GM12878 (cell line): Measurements from ENCODE around the gene MYH7B. TPM values are rescaled to one million over a fixed set of nuclear protein-coding genes. Genes with fewer than 3 reads are reported as not detected.

Source experiments
- ATAC-seq: fragments of 200-7000 bp; cut with Tn5 transposase; 3 replicates; pipeline ENCODE4 v1.9.1; 2020; ENCODE audit warnings: mild to moderate bottlenecking, moderate library complexity
- BruUV-seq: library from RNA; stranded (reverse); fragments of 400-500 nt; replicated peaks from 2 replicates; lab custom pipeline; 2021; lab: Mats Ljungman, UMichigan
- CTCF ChIA-PET: fragments of 300-600 bp; sonication (Branson Sonifier 250); formaldehyde crosslinking; extraction: SDS; loops from one replicate; lab custom pipeline; 2021; ENCODE audit warnings: inconsistent platforms; lab: Yijun Ruan, JAX
- POLR2A ChIA-PET: fragments of 350-600 bp; formaldehyde crosslinking; extraction: SDS; loops from one replicate; lab custom pipeline; 2021; ENCODE audit warnings: inconsistent platforms; lab: Charles Lee
- RAD21 ChIA-PET: fragments of 300-600 bp; sonication (Branson Sonifier 250); formaldehyde crosslinking; loops from one replicate; lab custom pipeline; 2023; ENCODE audit warnings: antibody characterized with exemption; ENCODE audit not compliant: unreplicated experiment; lab: Charles Lee
- SMC1A ChIA-PET: fragments of 300-600 bp; sonication (Branson Sonifier 250); formaldehyde crosslinking; loops from one replicate; lab custom pipeline; 2023; ENCODE audit not compliant: unreplicated experiment, uncharacterized antibody; lab: Charles Lee
- DNase-seq: peaks from one replicate; pipeline ENCODE4 v3.0.0-alpha.2; 2011; ENCODE audit warnings: low read depth, low spot score
- FAIRE-seq: peaks from 3 replicates; lab custom pipeline; 2011; peaks lifted over from hg19 to GRCh38; lab: Jason Lieb, UNC
- H2AFZ ChIP-seq: 2 replicates; pipeline ENCODE4 v1.6.0; 2011; ENCODE audit warnings: low read depth, low read length, control low read depth; ENCODE audit not compliant: control insufficient read depth
- H3K27ac ChIP-seq: 2 replicates; pipeline ENCODE4 v1.5.1; 2011; ENCODE audit warnings: control low read depth; ENCODE audit not compliant: control insufficient read depth, insufficient read depth
- H3K27me3 ChIP-seq, 2 experiments: replicated peaks in 1 of 2; 2 replicates each; pipeline versions ENCODE4 v1.6.0 to v1.6.1; 2011; ENCODE audit warnings: low read length in 1 of 2; ENCODE audit not compliant: control insufficient read depth in 2 of 2, insufficient read depth in 2 of 2
- H3K36me3 ChIP-seq, 2 experiments: 2 replicates each; pipeline ENCODE4 v1.5.1; 2011; ENCODE audit warnings: low read length in 1 of 2; ENCODE audit not compliant: control insufficient read depth in 2 of 2, insufficient read depth in 2 of 2
- H3K4me1 ChIP-seq: 2 replicates; pipeline ENCODE4 v1.6.1; 2011; ENCODE audit warnings: mild to moderate bottlenecking, low read length, moderate library complexity, mixed read lengths; ENCODE audit not compliant: control insufficient read depth, insufficient read depth
- H3K4me2 ChIP-seq: 2 replicates; pipeline ENCODE4 v1.6.0; 2011; ENCODE audit warnings: control low read depth; ENCODE audit not compliant: control insufficient read depth, insufficient read depth
- H3K4me3 ChIP-seq: fragments of 200-600 bp; sonication (generic); 2 replicates; pipeline ENCODE4 v1.5.1; 2016
- H3K79me2 ChIP-seq: 2 replicates; pipeline ENCODE4 v1.6.0; 2011; ENCODE audit warnings: low read length; ENCODE audit not compliant: control insufficient read depth, insufficient read depth
- H3K9ac ChIP-seq: 2 replicates; pipeline ENCODE4 v1.8.0; 2011; ENCODE audit warnings: low read length, control low read depth, mixed read lengths; ENCODE audit not compliant: control insufficient read depth, insufficient read depth
- H3K9me3 ChIP-seq: replicated peaks from 3 replicates; pipeline ENCODE4 v1.5.1; 2011; ENCODE audit warnings: mild to moderate bottlenecking, low read length; ENCODE audit not compliant: control insufficient read depth, insufficient read depth
- H4K20me1 ChIP-seq: 2 replicates; pipeline ENCODE4 v1.6.0; 2011; ENCODE audit not compliant: control insufficient read depth, insufficient read depth
- MEF2A ChIP-seq: IDR thresholded peaks from 2 replicates; pipeline ENCODE4 v1.6.1; 2011; ENCODE audit warnings: low read depth, mild to moderate bottlenecking, low read length, moderate library complexity; ENCODE audit not compliant: insufficient read depth
- POU2F2 ChIP-seq: IDR thresholded peaks from 3 replicates; pipeline ENCODE4 v1.6.1; 2011; ENCODE audit warnings: low read depth, mild to moderate bottlenecking, low read length, borderline replicate concordance
- WRNIP1 ChIP-seq: IDR thresholded peaks from 2 replicates; pipeline ENCODE4 v1.6.1; 2011; ENCODE audit warnings: low read depth, low read length, improper control_type of control experiment, borderline replicate concordance
- YY1 ChIP-seq: IDR thresholded peaks from 2 replicates; pipeline ENCODE4 v1.6.1; 2011; ENCODE audit warnings: low read depth, mild to moderate bottlenecking, low read length
- ZBED1 ChIP-seq: IDR thresholded peaks from 2 replicates; pipeline ENCODE4 v1.6.1; 2016; ENCODE audit warnings: borderline replicate concordance
- WGBS: methylation state at CpG from one replicate; pipeline ENCODE4 v1.1.6; 2016; ENCODE audit warnings: low lambda C conversion rate; ENCODE audit not compliant: insufficient replicate concordance, insufficient coverage; ENCODE audit errors: missing lambda C conversion rate; 5-methylcytosine and 5-hydroxymethylcytosine counted together
- in situ Hi-C: fragments of 300-500 bp; cut with MboI; formaldehyde crosslinking; loops from 9 replicates; pipeline ENCODE4 v1.14.3; 2018; ENCODE audit warnings: mixed read lengths
- intact Hi-C: fragments of 100-400 bp; cut with micrococcal nuclease; formaldehyde crosslinking; loops from one replicate; pipeline ENCODE4 v1.14.2; 2022; ENCODE audit not compliant: unreplicated experiment
- polyA plus RNA-seq, 11 experiments: library from polyadenylated mRNA; depleted of rRNA in 4 of 11; unstranded in 6 of 11; stranded (reverse) in 5 of 11; fragments of >200 nt; fragmentation: Nextera tagmentation in 4 of 11; fragmentation: Illumina TruSeq in 1 of 11; extraction: Ambion mirVana in 4 of 11; extraction: Trizol in 1 of 11; gene quantifications; 1 replicate in 1 of 11; 2 replicates in 10 of 11; pipeline versions ENCODE4 v1.2.1 to v1.2.3, GENCODE V29; 2011 to 2016; ENCODE audit warnings: inconsistent platforms in 2 of 11, missing spikeins in 2 of 11, low read depth in 1 of 11
- total RNA-seq, 4 experiments: library from RNA; depleted of rRNA in 3 of 4; stranded (reverse); fragments of >200 nt in 3 of 4; fragmentation: Illumina TruSeq in 1 of 4; extraction: Trizol in 1 of 4; gene quantifications; 2 replicates each; pipeline versions ENCODE4 v1.2.1 to v1.2.3, GENCODE V29; 2013 to 2021
- TF ChIP-seq, protein P1 (sequence below): fragments of 450-650 bp; IDR thresholded peaks from 2 replicates; pipeline ENCODE4 v1.6.1; 2014; ENCODE audit warnings: mild to moderate bottlenecking
- TF ChIP-seq, protein P2 (sequence below): fragments of 450-650 bp; formaldehyde crosslinking; IDR thresholded peaks from 2 replicates; pipeline ENCODE4 v1.4.0; 2022; ENCODE audit warnings: mild to moderate bottlenecking, moderate library complexity
- TF ChIP-seq, protein P3 (sequence below): fragments of 450-650 bp; IDR thresholded peaks from 2 replicates; pipeline ENCODE4 v1.6.1; 2017; ENCODE audit warnings: mild to moderate bottlenecking, low read depth, inconsistent platforms; ENCODE audit not compliant: poor library complexity, severe bottlenecking
- TF ChIP-seq, protein P4 (sequence below): IDR thresholded peaks from 2 replicates; pipeline ENCODE4 v1.6.1; 2012; ENCODE audit warnings: mild to moderate bottlenecking, low read depth, low read length
- TF ChIP-seq, protein P5 (sequence below): IDR thresholded peaks from 2 replicates; pipeline ENCODE4 v1.6.1; 2011; ENCODE audit warnings: low read depth, mild to moderate bottlenecking, low read length, moderate library complexity, borderline replicate concordance; ENCODE audit errors: extremely low read depth

Gene MYH7B
- total and polyA plus RNA-seq, 10 of the 15 experiments (the other 5 are each of a cell fraction or from before 2014, with no cell fraction given), result 0.01 to 0.40 (median 0.20) TPM; not detected in 3

DNA sequence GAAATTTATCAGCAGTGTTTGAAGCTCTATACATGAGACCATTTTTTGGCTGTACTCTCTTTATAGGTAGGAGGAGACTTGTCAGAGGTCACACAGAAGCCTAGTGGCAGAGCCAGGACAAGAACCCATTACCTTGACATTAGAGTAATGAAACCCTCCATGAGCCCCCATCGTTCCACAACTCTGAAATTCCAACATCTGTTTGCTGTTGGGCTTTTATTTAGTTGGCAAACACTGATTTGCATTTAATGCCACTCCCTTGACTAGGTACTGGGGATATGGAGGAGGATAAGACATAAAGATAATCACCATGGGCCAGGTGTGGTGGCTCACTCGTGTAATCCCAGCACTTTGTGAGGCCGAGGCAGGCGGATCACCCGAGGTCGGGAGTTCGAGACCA is 1.7 kb upstream of the MYH7B start:
- ATAC-seq, result no peak
- Histone ChIP-seq H2AFZ (no peak overlapping the region), H3K27ac (no peak overlapping the region), H3K9me3 (no peaks in the 10 kb centered on the region), H3K27me3 (no peaks in the 10 kb centered on the region), H3K36me3 (no peaks in the 10 kb centered on the region; a peak in 1 of 4 replicates), H4K20me1 (no peaks in the 10 kb centered on the region), H3K4me3 (no peak overlapping the region), H3K4me1 (peaks cover 8% of the 10 kb centered on the region), H3K79me2 (0 out of 2 replicates have a peak, but pooled peaks cover 2% of the 10 kb centered on the region), H3K9ac (no peak overlapping the region), H3K4me2 (no peak overlapping the region)
- BruUV-seq, result no TSS peak
- RAD21 ChIA-PET, result no interaction called here
- CTCF ChIA-PET, result interaction anchor here (0.7 kb wide), 1 partner anchor 19 kb away, joined by 3 read pairs; no protein-coding TSS in a partner anchor
- in situ Hi-C loops, result no loop called here
- POLR2A ChIA-PET, result no interaction called here
- 100% methylated on average over 7 of the region's 7 CpGs for WGBS
- no peak for FAIRE-seq
- no peak for DNase-seq
- intact Hi-C loops, result no loop called here
- SMC1A ChIA-PET, result no interaction called here
- TF ChIP-seq, protein P1, sequence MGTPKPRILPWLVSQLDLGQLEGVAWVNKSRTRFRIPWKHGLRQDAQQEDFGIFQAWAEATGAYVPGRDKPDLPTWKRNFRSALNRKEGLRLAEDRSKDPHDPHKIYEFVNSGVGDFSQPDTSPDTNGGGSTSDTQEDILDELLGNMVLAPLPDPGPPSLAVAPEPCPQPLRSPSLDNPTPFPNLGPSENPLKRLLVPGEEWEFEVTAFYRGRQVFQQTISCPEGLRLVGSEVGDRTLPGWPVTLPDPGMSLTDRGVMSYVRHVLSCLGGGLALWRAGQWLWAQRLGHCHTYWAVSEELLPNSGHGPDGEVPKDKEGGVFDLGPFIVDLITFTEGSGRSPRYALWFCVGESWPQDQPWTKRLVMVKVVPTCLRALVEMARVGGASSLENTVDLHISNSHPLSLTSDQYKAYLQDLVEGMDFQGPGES, result no peak
- TF ChIP-seq YY1 (no peak), WRNIP1 (no peak), ZBED1 (no peak), POU2F2 (no peak), MEF2A (no peak)
- TF ChIP-seq, protein P2, sequence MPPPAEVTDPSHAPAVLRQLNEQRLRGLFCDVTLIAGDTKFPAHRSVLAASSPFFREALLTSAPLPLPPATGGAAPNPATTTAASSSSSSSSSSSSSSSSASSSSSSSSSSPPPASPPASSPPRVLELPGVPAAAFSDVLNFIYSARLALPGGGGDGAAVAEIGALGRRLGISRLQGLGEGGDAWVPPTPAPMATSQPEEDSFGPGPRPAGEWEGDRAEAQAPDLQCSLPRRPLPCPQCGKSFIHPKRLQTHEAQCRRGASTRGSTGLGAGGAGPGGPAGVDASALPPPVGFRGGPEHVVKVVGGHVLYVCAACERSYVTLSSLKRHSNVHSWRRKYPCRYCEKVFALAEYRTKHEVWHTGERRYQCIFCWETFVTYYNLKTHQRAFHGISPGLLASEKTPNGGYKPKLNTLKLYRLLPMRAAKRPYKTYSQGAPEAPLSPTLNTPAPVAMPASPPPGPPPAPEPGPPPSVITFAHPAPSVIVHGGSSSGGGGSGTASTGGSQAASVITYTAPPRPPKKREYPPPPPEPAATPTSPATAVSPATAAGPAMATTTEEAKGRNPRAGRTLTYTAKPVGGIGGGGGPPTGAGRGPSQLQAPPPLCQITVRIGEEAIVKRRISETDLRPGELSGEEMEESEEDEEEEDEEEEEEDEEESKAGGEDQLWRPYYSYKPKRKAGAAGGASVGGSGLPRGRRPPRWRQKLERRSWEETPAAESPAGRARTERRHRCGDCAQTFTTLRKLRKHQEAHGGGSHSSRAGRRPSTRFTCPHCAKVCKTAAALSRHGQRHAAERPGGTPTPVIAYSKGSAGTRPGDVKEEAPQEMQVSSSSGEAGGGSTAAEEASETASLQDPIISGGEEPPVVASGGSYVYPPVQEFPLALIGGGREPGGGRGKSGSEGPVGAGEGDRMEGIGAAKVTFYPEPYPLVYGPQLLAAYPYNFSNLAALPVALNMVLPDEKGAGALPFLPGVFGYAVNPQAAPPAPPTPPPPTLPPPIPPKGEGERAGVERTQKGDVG (CRISPR knock-in tag), result no peak
- TF ChIP-seq, protein P3, sequence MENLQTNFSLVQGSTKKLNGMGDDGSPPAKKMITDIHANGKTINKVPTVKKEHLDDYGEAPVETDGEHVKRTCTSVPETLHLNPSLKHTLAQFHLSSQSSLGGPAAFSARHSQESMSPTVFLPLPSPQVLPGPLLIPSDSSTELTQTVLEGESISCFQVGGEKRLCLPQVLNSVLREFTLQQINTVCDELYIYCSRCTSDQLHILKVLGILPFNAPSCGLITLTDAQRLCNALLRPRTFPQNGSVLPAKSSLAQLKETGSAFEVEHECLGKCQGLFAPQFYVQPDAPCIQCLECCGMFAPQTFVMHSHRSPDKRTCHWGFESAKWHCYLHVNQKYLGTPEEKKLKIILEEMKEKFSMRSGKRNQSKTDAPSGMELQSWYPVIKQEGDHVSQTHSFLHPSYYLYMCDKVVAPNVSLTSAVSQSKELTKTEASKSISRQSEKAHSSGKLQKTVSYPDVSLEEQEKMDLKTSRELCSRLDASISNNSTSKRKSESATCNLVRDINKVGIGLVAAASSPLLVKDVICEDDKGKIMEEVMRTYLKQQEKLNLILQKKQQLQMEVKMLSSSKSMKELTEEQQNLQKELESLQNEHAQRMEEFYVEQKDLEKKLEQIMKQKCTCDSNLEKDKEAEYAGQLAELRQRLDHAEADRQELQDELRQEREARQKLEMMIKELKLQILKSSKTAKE, result no peak
- TF ChIP-seq, protein P4, sequence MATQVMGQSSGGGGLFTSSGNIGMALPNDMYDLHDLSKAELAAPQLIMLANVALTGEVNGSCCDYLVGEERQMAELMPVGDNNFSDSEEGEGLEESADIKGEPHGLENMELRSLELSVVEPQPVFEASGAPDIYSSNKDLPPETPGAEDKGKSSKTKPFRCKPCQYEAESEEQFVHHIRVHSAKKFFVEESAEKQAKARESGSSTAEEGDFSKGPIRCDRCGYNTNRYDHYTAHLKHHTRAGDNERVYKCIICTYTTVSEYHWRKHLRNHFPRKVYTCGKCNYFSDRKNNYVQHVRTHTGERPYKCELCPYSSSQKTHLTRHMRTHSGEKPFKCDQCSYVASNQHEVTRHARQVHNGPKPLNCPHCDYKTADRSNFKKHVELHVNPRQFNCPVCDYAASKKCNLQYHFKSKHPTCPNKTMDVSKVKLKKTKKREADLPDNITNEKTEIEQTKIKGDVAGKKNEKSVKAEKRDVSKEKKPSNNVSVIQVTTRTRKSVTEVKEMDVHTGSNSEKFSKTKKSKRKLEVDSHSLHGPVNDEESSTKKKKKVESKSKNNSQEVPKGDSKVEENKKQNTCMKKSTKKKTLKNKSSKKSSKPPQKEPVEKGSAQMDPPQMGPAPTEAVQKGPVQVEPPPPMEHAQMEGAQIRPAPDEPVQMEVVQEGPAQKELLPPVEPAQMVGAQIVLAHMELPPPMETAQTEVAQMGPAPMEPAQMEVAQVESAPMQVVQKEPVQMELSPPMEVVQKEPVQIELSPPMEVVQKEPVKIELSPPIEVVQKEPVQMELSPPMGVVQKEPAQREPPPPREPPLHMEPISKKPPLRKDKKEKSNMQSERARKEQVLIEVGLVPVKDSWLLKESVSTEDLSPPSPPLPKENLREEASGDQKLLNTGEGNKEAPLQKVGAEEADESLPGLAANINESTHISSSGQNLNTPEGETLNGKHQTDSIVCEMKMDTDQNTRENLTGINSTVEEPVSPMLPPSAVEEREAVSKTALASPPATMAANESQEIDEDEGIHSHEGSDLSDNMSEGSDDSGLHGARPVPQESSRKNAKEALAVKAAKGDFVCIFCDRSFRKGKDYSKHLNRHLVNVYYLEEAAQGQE, result no peak
- TF ChIP-seq, protein P5, sequence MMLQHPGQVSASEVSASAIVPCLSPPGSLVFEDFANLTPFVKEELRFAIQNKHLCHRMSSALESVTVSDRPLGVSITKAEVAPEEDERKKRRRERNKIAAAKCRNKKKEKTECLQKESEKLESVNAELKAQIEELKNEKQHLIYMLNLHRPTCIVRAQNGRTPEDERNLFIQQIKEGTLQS, result no peak
